ENCODE data around the gene NHLRC2. TPM values are rescaled to one million over a fixed set of nuclear protein-coding genes. Genes with fewer than 3 reads are reported as not detected.

Gene NHLRC2
- total RNA-seq, 1 experiment from 2014 or later = 18.5 TPM

DNA sequence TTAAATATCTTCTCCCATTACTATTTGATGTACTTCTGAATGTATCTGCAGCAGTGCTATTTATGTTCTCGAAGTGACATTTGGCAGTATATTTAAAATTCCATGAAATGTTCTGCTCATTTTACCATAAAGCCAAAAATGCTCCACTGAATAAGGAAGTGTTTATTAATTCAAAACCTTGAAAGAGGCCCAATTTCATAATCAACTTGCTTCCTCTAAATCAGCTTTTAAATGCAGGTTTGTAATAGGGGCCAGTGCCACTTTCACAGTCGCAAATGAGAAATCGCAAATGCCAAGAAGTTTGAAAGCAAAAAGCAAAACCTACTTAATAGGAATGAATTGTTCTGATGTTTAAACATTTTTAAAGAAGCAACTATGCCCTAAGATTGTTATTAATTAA lies 11.4 kb downstream of the NHLRC2 start:
- DNase-seq (ENCODE audit: low read depth) = no peak

DNA sequence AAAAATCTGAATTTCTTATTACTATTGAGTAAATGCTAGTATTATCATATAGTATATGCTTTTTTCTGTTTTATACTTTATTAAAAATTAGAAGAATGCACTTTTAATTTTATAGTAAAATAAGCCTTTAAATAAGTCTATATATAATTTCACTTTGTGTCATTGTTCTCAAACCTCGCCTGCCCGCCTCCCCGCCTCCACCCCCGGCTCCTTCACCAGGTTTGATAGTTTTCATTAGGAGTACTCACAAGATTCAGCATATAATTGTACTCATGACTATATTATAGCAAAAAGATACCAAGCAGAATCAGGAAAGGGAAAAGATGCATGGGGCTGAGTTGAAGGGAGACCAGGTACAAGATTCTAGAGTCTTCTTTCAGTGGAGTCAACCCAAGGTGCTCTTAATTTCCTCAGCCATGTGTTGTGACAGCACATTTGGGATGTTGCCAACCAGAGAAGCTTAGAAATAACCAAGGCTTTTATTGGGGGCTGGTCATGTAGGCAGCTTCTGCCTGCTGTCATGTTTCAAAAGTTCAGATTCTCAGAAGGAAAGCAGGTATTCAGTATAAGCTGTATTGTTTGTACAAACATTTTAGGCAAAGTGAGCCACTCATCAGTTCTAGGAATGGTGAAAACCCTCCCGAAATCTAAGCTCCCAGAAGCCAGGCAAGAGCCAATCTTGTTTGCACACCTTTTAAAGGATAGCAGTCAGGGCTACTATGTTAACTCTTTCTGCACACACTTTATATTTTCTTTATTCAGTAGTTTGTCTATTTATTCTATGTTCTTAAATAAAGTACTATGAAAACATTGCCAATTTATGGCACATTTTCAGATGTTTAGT lies 12.3 kb downstream of the NHLRC2 start:
- no peak for DNase-seq (ENCODE audit: low read depth)

GRCh38 chr10:113867904-113868303 lies 13.4 kb downstream of the NHLRC2 start:
- DNase-seq (ENCODE audit: low read depth) = no peak

DNA sequence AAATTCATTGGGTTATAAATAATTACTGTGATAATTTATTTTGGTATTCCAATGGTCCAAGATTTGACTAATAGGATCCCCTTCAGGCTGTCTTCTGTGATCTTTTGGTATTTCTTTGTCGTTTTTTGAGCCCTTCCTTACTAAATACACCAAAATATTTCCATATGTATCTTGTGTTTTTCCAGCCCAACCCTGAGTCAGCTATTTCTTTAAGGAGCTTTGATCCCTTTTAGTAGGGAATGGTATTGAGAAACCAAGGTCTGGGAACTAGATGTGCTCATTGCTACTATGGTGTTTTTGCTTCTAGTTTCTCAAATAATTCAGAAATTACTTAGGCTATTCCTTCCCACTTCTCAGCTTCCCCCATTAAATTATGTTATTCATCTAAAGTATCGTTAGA lies 15.3 kb downstream of the NHLRC2 start:
- no peak for DNase-seq (ENCODE audit: low read depth)

- DNase-seq (ENCODE audit: low read depth) = peak; percentile 10
These were observed 17.9 kb downstream of the NHLRC2 start for GRCh38 chr10:113872139-113873030.

DNA sequence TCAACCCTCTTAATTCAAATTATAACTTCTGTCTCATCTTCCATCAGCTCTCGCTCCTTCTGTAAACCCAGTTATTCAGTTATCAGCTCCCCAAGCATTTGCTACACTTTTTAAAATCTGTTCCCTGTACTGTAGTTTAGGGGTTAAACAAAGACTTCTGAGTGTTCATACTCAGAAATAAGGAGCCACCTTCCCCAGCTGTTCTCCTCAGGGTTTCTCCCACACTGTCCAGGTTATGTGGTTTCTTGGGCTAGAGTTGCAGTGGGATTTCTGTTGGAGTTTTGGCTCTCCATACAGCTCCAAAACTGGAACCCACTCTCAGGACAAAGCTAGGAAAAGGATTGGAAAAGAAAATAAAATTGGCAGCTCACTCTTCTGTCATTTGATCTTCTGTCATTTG lies 20.8 kb downstream of the NHLRC2 start:
- DNase-seq (ENCODE audit: low read depth) = no peak

DNA sequence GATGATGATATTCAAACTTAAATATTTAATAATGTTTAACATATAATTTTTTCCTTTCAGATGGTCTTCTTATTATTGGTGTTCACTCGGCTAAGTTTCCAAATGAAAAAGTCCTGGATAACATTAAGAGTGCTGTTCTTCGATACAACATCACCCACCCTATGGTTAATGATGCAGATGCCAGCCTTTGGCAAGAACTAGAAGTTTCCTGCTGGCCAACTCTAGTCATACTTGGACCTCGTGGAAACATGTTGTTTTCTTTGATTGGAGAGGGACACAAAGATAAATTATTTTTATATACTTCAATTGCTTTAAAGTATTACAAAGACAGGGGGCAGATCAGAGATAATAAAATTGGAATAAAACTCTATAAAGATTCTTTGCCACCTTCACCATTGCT lies 22.0 kb downstream of the NHLRC2 start:
- DNase-seq (ENCODE audit: low read depth) = no peak

DNA sequence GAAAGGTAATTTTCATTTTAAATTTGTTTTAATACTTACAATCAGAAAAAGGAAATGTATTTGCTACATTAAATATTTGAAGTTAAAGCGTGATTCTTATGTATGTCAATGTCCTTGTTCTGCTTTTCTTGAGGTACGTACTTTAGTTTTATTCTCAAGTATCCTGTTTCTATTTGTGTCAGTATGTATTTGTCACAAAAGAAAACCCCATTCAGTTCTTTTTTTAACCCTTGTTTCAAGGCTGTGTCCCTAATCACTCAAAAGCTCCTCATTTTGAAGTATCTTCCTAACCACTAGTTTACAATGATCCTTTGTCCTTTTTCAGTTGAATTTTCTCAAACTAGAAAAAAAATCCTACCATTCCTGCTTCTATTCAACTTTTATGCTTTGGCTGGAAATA lies 25.2 kb downstream of the NHLRC2 start:
- DNase-seq (ENCODE audit: low read depth) = no peak

DNA sequence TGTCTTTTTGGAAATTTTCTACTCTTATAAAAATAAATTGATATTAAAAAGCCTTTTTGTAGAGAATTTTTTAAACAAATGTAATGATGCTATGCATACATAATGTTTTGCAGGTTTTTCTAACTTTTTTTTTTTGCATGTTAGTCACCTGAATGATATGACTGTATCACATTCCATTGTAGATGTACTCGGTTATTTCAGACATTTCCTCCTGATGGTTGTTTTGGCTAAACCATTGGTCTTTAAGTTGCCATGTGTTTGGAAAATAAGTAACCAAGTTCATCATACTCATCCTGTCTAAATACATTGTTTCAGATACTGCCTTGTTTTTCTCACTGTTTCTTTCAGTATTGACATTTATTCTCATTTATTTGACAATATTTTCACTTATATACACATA lies 25.8 kb downstream of the NHLRC2 start:
- DNase-seq (ENCODE audit: low read depth) = peak; percentile 26

DNA sequence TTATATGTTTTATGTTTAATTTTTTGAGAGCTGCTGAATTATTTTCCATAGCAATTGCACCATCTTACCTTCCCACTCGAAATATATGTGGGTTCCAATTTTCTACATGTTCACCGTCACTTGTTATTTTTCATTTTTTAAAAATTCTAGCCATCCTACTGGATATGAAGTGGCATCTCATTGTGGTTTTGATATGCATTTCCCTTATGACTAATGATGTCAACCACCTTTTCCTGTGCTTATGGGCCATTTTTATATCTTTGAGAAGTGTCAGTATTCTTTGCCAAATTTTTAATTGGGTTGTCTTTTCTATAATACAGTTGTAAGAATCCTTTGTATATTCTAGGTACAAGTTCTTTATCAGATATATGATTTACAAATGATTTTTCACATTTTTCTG lies 27.8 kb downstream of the NHLRC2 start:
- no peak for DNase-seq (ENCODE audit: low read depth)

DNA sequence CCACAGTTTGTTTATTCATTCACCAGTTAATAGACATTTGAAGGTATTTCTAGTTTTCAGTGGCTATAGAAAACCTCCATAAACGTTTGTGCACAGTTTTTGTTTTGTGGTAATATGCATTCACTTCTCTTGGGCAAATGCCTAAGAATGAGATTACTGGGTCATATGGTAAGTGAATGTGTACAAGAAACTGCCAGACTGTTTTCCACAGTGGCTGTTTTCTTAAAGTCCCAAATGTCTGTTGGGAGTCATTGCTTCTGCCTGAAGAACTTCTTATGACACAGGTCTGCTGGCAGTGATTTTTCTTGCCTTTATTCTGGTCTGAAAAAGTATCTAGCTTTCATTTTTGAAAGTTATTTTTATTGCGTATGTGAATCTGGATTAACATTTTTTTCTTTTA lies 35.5 kb downstream of the NHLRC2 start:
- DNase-seq (ENCODE audit: low read depth) = no peak

DNA sequence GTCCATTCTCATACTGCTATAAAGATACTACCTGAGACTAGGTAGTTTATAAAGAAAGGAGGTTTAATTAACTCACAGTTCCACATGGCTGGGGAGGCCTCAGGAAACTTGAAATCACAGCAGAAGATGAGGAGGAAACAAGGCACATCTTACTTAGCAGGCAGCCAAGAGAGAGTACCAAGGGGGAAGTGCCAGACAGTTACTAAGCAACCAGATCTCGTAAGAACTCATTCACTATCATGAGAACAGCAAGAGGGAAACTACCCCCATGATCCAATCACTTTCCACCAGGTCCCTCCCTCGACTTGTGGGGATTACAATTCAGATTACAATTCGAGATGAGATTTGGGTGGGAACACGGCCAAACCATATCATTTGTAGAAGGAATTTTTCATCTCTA lies 36.3 kb downstream of the NHLRC2 start:
- no peak for DNase-seq (ENCODE audit: low read depth)

GRCh38 chr10:113891476-113891875 lies 37.0 kb downstream of the NHLRC2 start:
- DNase-seq (ENCODE audit: low read depth) = no peak

DNA sequence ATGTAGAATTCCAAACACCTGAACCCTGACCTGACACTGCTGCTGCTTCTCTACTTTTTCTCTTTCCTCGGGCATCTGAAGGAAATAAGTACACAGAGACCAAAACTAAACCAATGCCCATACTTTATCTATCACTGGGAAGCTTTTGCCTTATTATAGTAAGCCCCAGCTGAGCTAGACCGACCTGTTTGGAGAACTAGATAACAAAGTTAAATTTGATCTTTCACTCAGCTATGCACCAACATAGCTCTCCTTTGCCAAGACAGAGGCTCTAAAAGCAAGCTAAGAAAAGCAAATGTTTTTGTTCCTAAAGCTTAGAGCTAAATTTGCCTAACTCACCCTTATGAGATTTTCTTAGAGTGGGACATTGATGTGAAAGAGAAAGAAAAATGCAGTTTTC lies 39.1 kb downstream of the NHLRC2 start:
- no peak for DNase-seq (ENCODE audit: low read depth)

GRCh38 chr10:113894581-113894980 lies 40.1 kb downstream of the NHLRC2 start:
- no peak for DNase-seq (ENCODE audit: low read depth)

DNA sequence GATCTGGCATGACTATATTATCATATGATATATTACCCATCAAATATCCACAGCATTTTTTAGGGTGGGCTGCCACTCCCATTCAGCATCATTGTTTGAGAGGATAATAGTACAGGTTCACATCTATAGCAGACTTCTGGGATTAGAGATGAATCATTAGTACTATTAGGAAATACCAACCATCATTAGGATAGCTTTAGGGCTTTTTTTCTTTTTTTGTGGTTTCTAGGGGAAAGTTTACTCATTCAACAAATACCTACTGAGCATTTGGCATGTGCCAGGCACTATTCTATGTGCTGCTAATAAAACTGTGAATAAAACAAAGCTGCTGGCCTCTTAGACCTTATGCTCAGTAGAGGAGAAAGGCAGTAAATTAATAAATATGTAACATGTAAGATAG lies 40.6 kb downstream of the NHLRC2 start:
- DNase-seq (ENCODE audit: low read depth) = peak; percentile 73

DNA sequence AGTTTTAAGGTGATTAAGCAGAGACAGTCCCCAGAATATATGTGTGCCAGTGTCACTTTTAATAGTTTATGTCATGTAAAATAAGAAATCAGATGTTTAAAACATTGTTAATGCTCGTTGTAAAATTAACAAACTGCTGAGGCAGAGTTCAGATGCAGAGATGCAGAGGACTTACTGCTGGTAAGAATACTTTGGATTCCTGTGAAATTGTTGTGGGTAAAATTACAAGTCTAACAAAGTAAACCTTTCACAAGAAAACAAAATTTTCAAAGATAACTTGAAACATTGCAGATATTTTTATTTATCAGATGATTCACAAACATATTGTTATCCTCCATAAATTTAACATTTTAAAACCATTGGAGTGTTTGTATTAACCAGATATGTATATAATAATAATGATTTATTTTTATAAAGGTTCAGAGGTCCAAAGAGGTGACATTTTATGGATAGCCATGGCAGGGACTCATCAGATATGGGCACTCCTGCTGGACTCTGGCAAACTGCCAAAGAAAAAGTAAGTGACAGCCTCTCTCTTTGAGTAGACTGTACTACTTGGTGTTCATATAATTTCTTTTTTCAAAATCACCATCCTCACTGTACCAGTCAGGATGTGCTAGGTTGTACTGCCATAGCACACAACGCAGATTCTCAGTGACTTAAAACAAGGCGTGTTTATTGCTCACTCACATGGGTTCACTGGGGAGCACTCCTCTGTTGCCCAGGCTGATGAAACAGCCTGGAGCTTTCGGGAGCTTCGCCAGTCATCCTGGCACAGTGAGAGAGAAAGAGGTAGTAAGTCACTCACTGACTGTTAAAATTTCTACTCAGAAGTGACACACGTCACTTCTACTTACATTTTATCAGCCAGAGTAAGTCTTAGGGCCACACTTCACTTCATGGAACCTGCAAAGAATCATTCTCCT lies 43.5 kb downstream of the NHLRC2 start:
- no peak for DNase-seq (ENCODE audit: low read depth)

DNA sequence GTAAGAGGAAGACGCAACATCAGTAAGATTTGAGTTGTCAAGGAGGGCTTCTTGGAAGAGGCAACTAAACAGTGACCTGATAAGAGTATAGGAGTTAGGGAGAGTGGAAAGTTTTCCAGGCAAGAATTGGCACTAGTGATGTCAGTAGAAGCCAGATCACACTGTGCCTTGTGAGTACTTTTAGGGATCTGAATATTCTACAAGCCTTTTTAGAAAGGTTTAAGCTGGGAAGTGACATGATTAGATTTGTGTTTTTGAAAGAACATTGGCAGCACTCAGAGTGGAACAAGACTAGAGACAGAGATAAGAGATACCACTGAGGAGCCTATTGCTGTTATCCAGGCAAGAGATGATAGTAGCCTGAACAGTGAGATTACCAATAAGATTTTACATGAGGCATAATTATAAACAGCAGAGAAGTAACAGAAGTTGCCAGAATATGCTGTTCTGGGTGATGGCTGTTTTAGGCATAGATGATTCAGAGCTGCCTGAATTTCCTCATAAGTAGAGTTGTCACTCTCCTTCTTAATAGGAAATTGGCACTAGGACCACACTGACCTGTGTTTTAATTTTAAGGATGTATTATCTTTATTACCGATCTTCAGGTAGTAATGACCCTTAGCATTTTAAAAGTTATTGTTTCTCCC lies 45.6 kb downstream of the NHLRC2 start:
- no peak for DNase-seq (ENCODE audit: low read depth)

GRCh38 chr10:113905756-113906155 lies 51.3 kb downstream of the NHLRC2 start:
- DNase-seq (ENCODE audit: low read depth) = no peak

- DNase-seq (ENCODE audit: low read depth) = peak; percentile 40
These were observed 52.7 kb downstream of the NHLRC2 start for GRCh38 chr10:113907166-113907565.

DNA sequence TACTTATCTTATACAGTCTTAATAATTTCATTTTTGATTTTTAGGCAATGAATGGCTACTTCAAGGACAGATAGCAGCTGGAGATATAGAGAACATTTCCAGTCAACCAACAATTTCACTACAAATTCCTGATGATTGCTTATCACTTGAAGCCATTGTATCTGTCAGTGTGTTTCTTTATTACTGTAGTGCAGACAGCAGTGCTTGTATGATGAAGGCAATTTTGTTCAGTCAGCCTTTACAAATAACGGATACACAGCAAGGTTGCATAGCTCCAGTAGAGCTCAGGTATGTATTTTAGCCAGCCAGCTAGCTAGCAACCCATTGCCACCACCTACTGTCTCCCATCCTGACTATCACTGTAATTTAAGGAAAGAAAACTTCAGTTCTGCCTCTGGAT lies 53.8 kb downstream of the NHLRC2 start:
- DNase-seq (ENCODE audit: low read depth) = no peak

All from LHCN-M2 (cell line).